ENCODE results near the gene RXRB. TPM values are rescaled to one million over a fixed set of nuclear protein-coding genes. Genes with fewer than 3 reads are reported as not detected.

The RXRB gene
- total and polyA plus RNA-seq, 2 of the 8 experiments (the other 6 are each of a cell fraction or from before 2014, with no cell fraction given) = 13.0 to 18.1 TPM

MicroRNAs encoded within 50 kb of the gene (microRNA counts, 767-probe panel; counts per million panel counts)
- 879 counts per million, percentile 95 among the panel's probes with 10 or more counts for microRNA hsa-miR-219-1-3p
- microRNA hsa-miR-219-5p = 879 counts per million, percentile 95 among the panel's probes with 10 or more counts

Small RNA genes within 50 kb of the gene (microRNA-seq; reads per million reads assigned to microRNA genes)
- 0.41 to 0.46 reads per million in 2 experiments for gene MIR219A1 (ENCODE audit: borderline microRNAs expressed in 2 of 2, borderline number of aligned reads in 2 of 2, borderline replicate concordance in 1 of 2)

Small RNA genes within 50 kb of the gene (small RNA-seq; reads per million reads assigned to genes)
- gene MIR219A1 (ENCODE audit: insufficient read depth) (9.8 reads per million, percentile 81 among the genes with 10 or more reads in this experiment), gene RNY4P10 (ENCODE audit: insufficient read depth) (not detected)

Other genes with a start within 250 kb of the RXRB start
- gene HLA-DMA, start 247.6 kb downstream of the RXRB start, total RNA-seq (2021; fragmentation: NEBNext Ultra II Directional; extraction: Animal tissue kit (Norgen Biotek cat#: 25700)) = 13.3 and 15.1 TPM in 2 replicates
- 18.0 and 23.1 TPM in 2 replicates for gene HLA-DMA, start 247.6 kb downstream of the RXRB start, polyA plus RNA-seq (2011; rRNA removed)
- 179 and 185 TPM in 2 replicates for gene BRD2, start 232.1 kb downstream of the RXRB start, total RNA-seq (2021; fragmentation: NEBNext Ultra II Directional; extraction: Animal tissue kit (Norgen Biotek cat#: 25700))
- 101 and 132 TPM in 2 replicates for gene BRD2, start 232.1 kb downstream of the RXRB start, polyA plus RNA-seq (2011; rRNA removed)
- 23.7 TPM in 2 replicates for gene HLA-DOA, start 191.1 kb downstream of the RXRB start, total RNA-seq (2021; fragmentation: NEBNext Ultra II Directional; extraction: Animal tissue kit (Norgen Biotek cat#: 25700))
- gene HLA-DOA, start 191.1 kb downstream of the RXRB start, polyA plus RNA-seq (2011; rRNA removed) = 89.0 and 120 TPM in 2 replicates
- gene HLA-DPA1, start 127.0 kb downstream of the RXRB start, total RNA-seq (2021; fragmentation: NEBNext Ultra II Directional; extraction: Animal tissue kit (Norgen Biotek cat#: 25700)) = 6.2 and 6.8 TPM in 2 replicates
- 8.4 and 13.1 TPM in 2 replicates for gene HLA-DPA1, start 127.0 kb downstream of the RXRB start, polyA plus RNA-seq (2011; rRNA removed)
- 32.3 and 37.8 TPM in 2 replicates for gene HLA-DPB1, start 124.7 kb downstream of the RXRB start, total RNA-seq (2021; fragmentation: NEBNext Ultra II Directional; extraction: Animal tissue kit (Norgen Biotek cat#: 25700))
- 58.8 and 62.8 TPM in 2 replicates for gene HLA-DPB1, start 124.7 kb downstream of the RXRB start, polyA plus RNA-seq (2011; rRNA removed)
- 2.8 and 3.5 TPM in 2 replicates for gene COL11A2, start 8.2 kb downstream of the RXRB start, total RNA-seq (2021; fragmentation: NEBNext Ultra II Directional; extraction: Animal tissue kit (Norgen Biotek cat#: 25700))
- 3.8 and 4.7 TPM in 2 replicates for gene COL11A2, start 8.2 kb downstream of the RXRB start, polyA plus RNA-seq (2011; rRNA removed)
- gene SLC39A7, start 202 bp upstream of the RXRB start, total RNA-seq (2021; fragmentation: NEBNext Ultra II Directional; extraction: Animal tissue kit (Norgen Biotek cat#: 25700)) = 120 and 123 TPM in 2 replicates
- gene SLC39A7, start 202 bp upstream of the RXRB start, polyA plus RNA-seq (2011; rRNA removed) = 63.3 and 70.2 TPM in 2 replicates
- gene HSD17B8, start 4.0 kb upstream of the RXRB start, total RNA-seq (2021; fragmentation: NEBNext Ultra II Directional; extraction: Animal tissue kit (Norgen Biotek cat#: 25700)) = 3.3 and 3.6 TPM in 2 replicates
- gene HSD17B8, start 4.0 kb upstream of the RXRB start, polyA plus RNA-seq (2011; rRNA removed) = 17.1 and 22.0 TPM in 2 replicates
- 26.0 and 27.4 TPM in 2 replicates for gene RING1, start 7.8 kb upstream of the RXRB start, total RNA-seq (2021; fragmentation: NEBNext Ultra II Directional; extraction: Animal tissue kit (Norgen Biotek cat#: 25700))
- gene RING1, start 7.8 kb upstream of the RXRB start, polyA plus RNA-seq (2011; rRNA removed) = 16.4 and 26.0 TPM in 2 replicates
- gene VPS52, start 71.2 kb upstream of the RXRB start, total RNA-seq (2021; fragmentation: NEBNext Ultra II Directional; extraction: Animal tissue kit (Norgen Biotek cat#: 25700)) = 35.0 and 36.5 TPM in 2 replicates
- gene VPS52, start 71.2 kb upstream of the RXRB start, polyA plus RNA-seq (2011; rRNA removed) = 86.3 and 89.7 TPM in 2 replicates
- 2,791 and 2,796 TPM in 2 replicates for gene RPS18, start 71.4 kb upstream of the RXRB start, total RNA-seq (2021; fragmentation: NEBNext Ultra II Directional; extraction: Animal tissue kit (Norgen Biotek cat#: 25700))
- gene RPS18, start 71.4 kb upstream of the RXRB start, polyA plus RNA-seq (2011; rRNA removed) = 4,466 and 7,099 TPM in 2 replicates
- 3.0 and 4.2 TPM in 2 replicates for gene B3GALT4, start 76.5 kb upstream of the RXRB start, total RNA-seq (2021; fragmentation: NEBNext Ultra II Directional; extraction: Animal tissue kit (Norgen Biotek cat#: 25700))
- gene B3GALT4, start 76.5 kb upstream of the RXRB start, polyA plus RNA-seq (2011; rRNA removed) = 2.2 and 3.2 TPM in 2 replicates
- 91.0 and 99.4 TPM in 2 replicates for gene WDR46, start 88.6 kb upstream of the RXRB start, total RNA-seq (2021; fragmentation: NEBNext Ultra II Directional; extraction: Animal tissue kit (Norgen Biotek cat#: 25700))
- 69.7 and 71.3 TPM in 2 replicates for gene WDR46, start 88.6 kb upstream of the RXRB start, polyA plus RNA-seq (2011; rRNA removed)
- 93.3 and 95.7 TPM in 2 replicates for gene PFDN6, start 88.9 kb upstream of the RXRB start, total RNA-seq (2021; fragmentation: NEBNext Ultra II Directional; extraction: Animal tissue kit (Norgen Biotek cat#: 25700))
- gene PFDN6, start 88.9 kb upstream of the RXRB start, polyA plus RNA-seq (2011; rRNA removed) = 32.0 and 33.5 TPM in 2 replicates
- gene RGL2, start 98.3 kb upstream of the RXRB start, total RNA-seq (2021; fragmentation: NEBNext Ultra II Directional; extraction: Animal tissue kit (Norgen Biotek cat#: 25700)) = 58.1 and 63.2 TPM in 2 replicates
- 80.3 and 124 TPM in 2 replicates for gene RGL2, start 98.3 kb upstream of the RXRB start, polyA plus RNA-seq (2011; rRNA removed)
- gene TAPBP, start 113.4 kb upstream of the RXRB start, total RNA-seq (2021; fragmentation: NEBNext Ultra II Directional; extraction: Animal tissue kit (Norgen Biotek cat#: 25700)) = 33.5 and 35.4 TPM in 2 replicates
- 24.5 and 28.9 TPM in 2 replicates for gene TAPBP, start 113.4 kb upstream of the RXRB start, polyA plus RNA-seq (2011; rRNA removed)
- 9.8 and 9.9 TPM in 2 replicates for gene ZBTB22, start 117.1 kb upstream of the RXRB start, total RNA-seq (2021; fragmentation: NEBNext Ultra II Directional; extraction: Animal tissue kit (Norgen Biotek cat#: 25700))
- gene ZBTB22, start 117.1 kb upstream of the RXRB start, polyA plus RNA-seq (2011; rRNA removed) = 7.4 and 11.0 TPM in 2 replicates
- gene DAXX, start 122.3 kb upstream of the RXRB start, total RNA-seq (2021; fragmentation: NEBNext Ultra II Directional; extraction: Animal tissue kit (Norgen Biotek cat#: 25700)) = 81.9 and 85.0 TPM in 2 replicates
- 31.1 and 53.7 TPM in 2 replicates for gene DAXX, start 122.3 kb upstream of the RXRB start, polyA plus RNA-seq (2011; rRNA removed)
- gene KIFC1, start 191.2 kb upstream of the RXRB start, total RNA-seq (2021; fragmentation: NEBNext Ultra II Directional; extraction: Animal tissue kit (Norgen Biotek cat#: 25700)) = 64.3 and 69.3 TPM in 2 replicates
- 46.6 and 60.9 TPM in 2 replicates for gene KIFC1, start 191.2 kb upstream of the RXRB start, polyA plus RNA-seq (2011; rRNA removed)
- 45.4 and 47.3 TPM in 2 replicates for gene PHF1, start 210.3 kb upstream of the RXRB start, total RNA-seq (2021; fragmentation: NEBNext Ultra II Directional; extraction: Animal tissue kit (Norgen Biotek cat#: 25700))
- gene PHF1, start 210.3 kb upstream of the RXRB start, polyA plus RNA-seq (2011; rRNA removed) = 78.6 and 109 TPM in 2 replicates
- 297 and 315 TPM in 2 replicates for gene CUTA, start 217.4 kb upstream of the RXRB start, total RNA-seq (2021; fragmentation: NEBNext Ultra II Directional; extraction: Animal tissue kit (Norgen Biotek cat#: 25700))
- 460 and 671 TPM in 2 replicates for gene CUTA, start 217.4 kb upstream of the RXRB start, polyA plus RNA-seq (2011; rRNA removed)
- 101 and 109 TPM in 2 replicates for gene SYNGAP1, start 219.4 kb upstream of the RXRB start, total RNA-seq (2021; fragmentation: NEBNext Ultra II Directional; extraction: Animal tissue kit (Norgen Biotek cat#: 25700))
- 31.0 and 66.9 TPM in 2 replicates for gene SYNGAP1, start 219.4 kb upstream of the RXRB start, polyA plus RNA-seq (2011; rRNA removed)

Data from H1 (cell line).